Stimulated activated naive CD4-positive, alpha-beta T cell (primary cell): ENCODE data around the gene ABHD4.
A peak's percentile ranks its signal among the peaks of the same experiment; 100 is the strongest.
"Not testable (repeated sequence)": the region's sequence is repeated elsewhere in the genome, so short reads cannot be mapped to it uniquely, and the experiment has no call there.

Experiments used
- DNase-seq, 6 experiments: peaks; one replicate each; lab custom pipeline; 2025; lab: John Stamatoyannopoulos, UW

ABHD4 gene

GRCh38 chr14:22589096-22589839, 8.8 kb upstream of the ABHD4 start, which contains the start of gene DAD1:
TSS of gene DAD1 (minus strand) at chr14:22589224. CDS start at chr14:22589157, 67 bp downstream.
- DNase-seq: peak; percentile 98 to 100 (median 100)

- no peak for DNase-seq
Measured at GRCh38 chr14:22593189-22593588, 4.9 kb upstream of the ABHD4 start.

- no peak for DNase-seq
Measured at GRCh38 chr14:22593601-22594000, 4.5 kb upstream of the ABHD4 start.

GRCh38 chr14:22594156-22594716, 3.9 kb upstream of the ABHD4 start:
- no peak for DNase-seq

DNA sequence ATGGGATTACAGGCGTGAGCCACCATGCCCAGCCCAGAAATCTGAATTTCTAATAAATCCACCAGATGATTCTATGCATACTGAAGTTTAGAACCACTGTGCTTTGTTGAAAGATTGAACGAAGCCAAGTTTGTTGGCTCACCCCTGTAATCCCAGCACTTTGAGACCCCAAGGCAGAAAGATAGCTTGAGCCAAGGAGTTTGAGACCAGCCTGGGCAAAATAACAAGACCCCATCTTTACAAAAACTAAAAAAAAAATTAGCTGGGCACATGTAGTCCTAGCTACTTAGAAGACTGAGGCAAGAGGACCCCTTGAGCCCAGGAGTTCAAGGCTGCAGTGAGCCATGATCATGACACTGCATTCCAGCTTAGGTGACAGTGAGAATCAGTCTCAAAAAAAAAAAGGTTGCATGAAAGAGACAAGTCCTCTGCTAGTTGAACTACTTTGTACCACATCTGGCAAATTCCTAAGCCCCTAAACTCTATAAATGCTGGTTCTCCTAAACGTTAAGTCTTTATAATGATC, 1.7 kb upstream of the ABHD4 start:
- no peak for DNase-seq

DNA sequence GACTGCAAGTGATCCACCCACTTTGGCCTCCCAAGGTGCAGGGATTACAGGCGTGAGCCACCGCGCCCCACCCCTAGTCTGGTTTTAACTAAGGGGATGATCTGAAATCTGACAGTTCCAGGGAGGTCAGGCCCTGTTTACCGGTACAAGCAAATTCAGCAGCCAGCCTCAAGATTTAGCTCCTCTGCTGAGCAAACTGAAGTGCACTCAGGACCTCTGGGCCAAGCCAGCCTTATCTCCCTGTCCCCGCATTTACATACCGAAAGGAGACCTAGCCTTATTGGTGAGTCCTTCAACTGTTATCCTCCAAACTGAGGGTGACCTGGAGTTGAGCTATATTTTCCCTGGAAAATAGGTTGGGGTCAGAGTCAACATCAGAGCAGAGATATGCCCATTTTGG, 835 bp upstream of the ABHD4 start:
- DNase-seq: no peak

GRCh38 chr14:22597771-22598098, 365 bp upstream of the ABHD4 start:
- no peak for DNase-seq

- DNase-seq: no peak
Measured at GRCh38 chr14:22598896-22599244, 770 bp downstream of the ABHD4 start.

DNA sequence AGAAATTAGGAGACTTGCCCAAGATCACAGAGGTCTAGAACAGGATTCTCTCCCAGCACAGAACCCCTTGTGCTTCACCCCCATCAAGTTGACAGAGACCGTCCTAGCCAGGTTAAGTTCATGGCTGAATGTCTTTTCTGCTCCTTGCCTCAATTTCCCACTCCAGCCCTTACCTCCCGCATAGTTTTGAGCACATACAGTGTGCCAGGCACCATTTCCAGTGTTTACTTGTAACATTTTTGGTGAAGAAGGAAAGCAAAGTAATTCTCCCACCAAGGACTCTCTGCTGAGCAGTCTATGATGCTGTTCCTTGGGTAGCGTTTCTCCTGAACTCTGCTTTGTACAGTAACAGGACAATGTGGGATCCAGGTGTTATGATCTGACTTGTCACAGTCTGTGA, 1.2 kb downstream of the ABHD4 start:
- DNase-seq: no peak

DNA sequence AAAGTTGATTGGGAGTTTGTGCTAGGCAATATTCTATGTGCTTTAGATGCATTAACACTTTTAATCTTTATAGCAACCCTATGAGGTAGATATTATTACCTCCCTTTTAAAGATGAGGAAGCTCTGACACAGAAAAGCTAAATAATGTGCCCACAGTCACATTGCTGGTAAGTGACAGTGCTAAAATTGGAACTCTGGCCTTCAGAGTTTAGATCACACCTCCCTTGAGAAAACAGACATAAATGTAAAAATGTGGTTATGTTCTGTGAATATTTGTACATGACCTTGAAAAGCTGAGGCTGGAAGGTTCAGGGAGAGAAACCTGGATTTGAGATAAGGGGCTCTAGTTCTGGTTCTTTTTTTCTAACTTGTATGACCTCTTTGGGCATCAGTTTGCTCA, 1.9 kb downstream of the ABHD4 start:
- no peak for DNase-seq

DNA sequence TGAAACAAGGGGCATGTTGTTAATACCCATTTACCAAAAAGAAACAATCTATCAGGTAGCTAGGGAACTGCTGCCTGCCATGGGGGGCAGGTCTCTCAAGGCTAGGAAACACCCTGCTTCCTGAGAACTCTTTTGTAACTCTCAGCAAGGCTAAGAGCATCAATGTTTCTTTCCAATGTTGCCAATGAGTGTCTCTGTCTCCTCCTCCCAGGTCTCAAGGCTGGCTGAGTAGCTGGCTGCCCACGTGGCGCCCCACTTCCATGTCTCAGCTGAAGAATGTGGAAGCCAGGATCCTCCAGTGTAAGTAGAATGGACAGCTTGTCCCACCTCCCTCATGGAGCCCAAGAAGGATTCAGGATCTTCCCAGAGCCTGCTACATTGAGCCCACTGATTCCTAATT, 3.4 kb downstream of the ABHD4 start:
- no peak for DNase-seq

- no peak for DNase-seq
Measured at GRCh38 chr14:22601996-22602395, 3.9 kb downstream of the ABHD4 start.

GRCh38 chr14:22602862-22603261, 4.8 kb downstream of the ABHD4 start:
- no peak for DNase-seq

DNA sequence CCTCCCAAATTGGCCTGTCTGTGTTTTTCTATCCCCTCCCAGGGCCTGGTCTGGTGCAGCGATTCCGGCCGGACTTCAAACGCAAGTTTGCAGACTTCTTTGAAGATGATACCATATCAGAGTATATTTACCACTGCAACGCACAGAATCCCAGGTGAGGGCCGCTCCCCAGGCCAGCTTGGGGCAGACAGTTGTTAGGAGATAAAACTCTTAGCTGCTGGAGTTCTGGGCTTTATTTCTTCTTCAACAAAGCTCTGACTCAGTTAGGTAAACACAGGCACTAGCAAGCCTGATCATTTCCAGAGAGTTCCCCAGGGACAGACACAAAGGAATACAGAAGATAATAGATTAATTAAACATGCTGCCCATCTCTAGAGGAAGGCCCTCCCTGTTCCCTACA, 8.3 kb downstream of the ABHD4 start:
- no peak for DNase-seq

- DNase-seq: no peak
Measured at GRCh38 chr14:22607291-22607690, 9.2 kb downstream of the ABHD4 start.

DNA sequence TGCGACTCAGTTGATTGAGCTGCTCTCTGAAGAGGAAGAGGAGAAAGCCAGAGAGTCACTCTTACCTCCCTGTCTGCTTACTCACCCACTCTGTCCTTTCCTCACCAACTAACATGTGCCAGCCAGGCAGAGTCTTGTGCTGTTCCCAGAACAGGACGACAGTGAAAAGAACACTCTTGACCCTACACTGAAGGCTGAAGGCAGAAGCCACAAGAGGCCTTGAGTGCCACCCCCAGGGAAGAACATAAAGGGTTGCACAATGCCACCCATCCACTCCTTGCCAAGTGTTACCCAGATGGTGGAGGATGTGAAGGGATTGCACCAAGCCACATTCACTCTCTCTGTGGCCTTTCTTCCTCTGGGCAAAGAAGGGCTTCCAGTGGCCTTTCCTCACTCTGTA, 12.8 kb downstream of the ABHD4 start:
- no peak for DNase-seq

DNA sequence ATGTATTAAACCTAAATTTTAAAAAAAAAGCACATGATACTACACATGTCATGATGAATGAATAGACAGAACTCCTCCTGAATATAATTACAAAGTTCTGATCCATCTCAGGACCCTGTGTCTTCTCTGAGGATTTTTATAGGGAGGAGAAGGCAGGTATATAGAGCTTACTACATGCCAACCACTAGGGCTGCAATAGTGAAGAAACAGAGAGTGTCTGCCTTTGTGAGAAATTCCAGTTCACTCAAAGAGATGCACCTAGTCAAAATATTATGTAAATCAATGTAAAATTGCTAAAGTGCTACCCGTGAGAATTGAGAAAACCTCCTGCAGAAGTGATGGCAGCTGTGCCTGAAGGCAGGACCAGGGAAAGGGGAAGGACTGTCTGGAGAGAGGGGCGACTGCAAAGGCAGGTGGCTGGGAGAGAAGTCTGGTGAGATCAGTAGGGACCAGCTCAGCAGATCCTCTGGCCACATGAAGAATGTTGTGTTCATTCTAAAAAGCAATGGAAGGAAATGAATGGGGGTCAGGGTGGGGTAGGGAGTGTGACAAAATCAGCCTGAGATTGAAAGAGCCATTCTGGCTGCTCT, 15.1 kb downstream of the ABHD4 start:
- DNase-seq: no peak

GRCh38 chr14:22613736-22614239, 15.7 kb downstream of the ABHD4 start:
- DNase-seq: no peak

- DNase-seq: no peak
Measured at GRCh38 chr14:22614240-22614799, 16.2 kb downstream of the ABHD4 start.

DNA sequence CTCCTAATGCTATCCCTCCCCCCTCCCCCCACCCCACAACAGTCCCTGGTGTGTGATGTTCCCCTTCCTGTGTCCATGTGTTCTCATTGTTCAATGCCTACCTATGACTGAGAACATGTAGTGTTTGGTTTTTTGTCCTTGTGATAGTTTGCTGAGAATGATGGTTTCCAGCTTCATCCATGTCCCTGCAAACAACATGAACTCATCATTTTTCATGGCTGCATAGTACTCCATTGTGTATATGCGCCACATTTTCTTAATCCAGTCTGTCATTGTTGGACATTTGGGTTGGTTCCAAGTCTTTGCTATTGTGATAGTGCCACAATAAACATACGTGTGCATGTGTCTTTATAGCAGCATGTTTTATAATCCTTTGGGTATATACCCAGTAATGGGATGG, 17.7 kb downstream of the ABHD4 start:
- DNase-seq: not testable (repeated sequence)

- no peak for DNase-seq
Measured at GRCh38 chr14:22622255-22622654, 24.2 kb downstream of the ABHD4 start.

DNA sequence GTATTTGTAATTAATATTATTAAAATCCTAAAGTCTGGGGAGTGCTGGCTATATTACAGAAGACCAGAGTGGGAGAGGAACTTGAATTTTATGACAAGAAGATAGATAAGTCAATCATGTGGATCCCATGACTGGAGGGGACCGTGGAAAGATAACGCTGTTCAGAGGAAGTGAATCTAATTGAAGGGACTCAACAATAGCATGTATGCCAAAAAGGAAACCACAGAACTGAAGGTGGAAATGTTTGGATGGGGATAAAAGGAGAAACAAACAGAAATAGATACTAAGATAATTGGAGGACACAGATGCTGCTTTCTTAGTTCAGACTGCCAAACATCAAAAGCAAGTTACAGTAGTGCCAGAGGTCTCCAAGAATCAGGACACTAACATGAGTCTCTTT, 24.9 kb downstream of the ABHD4 start:
- DNase-seq: no peak

DNA sequence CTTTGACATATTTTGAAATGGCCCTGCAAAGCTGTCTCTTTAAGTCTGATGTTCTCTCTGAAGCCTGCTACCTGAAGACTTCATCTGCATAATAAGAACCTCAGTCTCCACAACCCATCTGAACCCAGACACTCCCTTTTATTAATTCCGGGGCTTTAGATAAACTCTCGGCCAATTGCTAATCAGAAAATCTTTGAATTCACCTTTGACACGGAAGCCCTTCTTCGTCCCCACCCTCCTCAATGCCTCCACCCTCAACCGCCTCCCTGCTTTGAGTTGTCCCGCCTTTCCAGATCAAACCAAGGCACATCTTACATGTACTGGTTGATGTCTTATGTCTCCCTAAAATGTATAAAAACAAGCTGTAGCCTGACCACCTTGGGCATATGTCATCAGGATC, 28.5 kb downstream of the ABHD4 start:
- no peak for DNase-seq
